Upper lobe of right lung (tissue), 1 donor: ENCODE measurements around the gene B3GNT2. TPM values are rescaled to one million over a fixed set of nuclear protein-coding genes. Genes with fewer than 3 reads are reported as not detected.

Experiments used
- ATAC-seq: fragments of 200-7000 bp; cut with Tn5 transposase; one replicate; pipeline ENCODE4 v1.9.1; 2020; ENCODE audit warnings: mild to moderate bottlenecking, moderate library complexity
- DNase-seq: peaks from one replicate; pipeline ENCODE4 v3.0.0-alpha.2; 2020
- H3K27ac ChIP-seq: fragments of 200-600 bp; one replicate; pipeline ENCODE4 v1.8.0; 2022
- H3K27me3 ChIP-seq: fragments of 200-600 bp; one replicate; pipeline ENCODE4 v1.8.0; 2022; ENCODE audit warnings: mild to moderate bottlenecking
- H3K36me3 ChIP-seq: fragments of 200-600 bp; one replicate; pipeline ENCODE4 v1.8.0; 2022
- H3K4me1 ChIP-seq: fragments of 200-600 bp; one replicate; pipeline ENCODE4 v1.8.0; 2022
- H3K4me3 ChIP-seq: fragments of 200-600 bp; one replicate; pipeline ENCODE4 v1.8.0; 2022; ENCODE audit warnings: mild to moderate bottlenecking
- H3K9me3 ChIP-seq: fragments of 200-600 bp; one replicate; pipeline ENCODE4 v1.8.0; 2022
- CTCF ChIP-seq: fragments of 200-600 bp; IDR thresholded peaks from one replicate; pipeline ENCODE4 v1.8.0; 2022; ENCODE audit warnings: antibody characterized with exemption
- intact Hi-C: fragments of 100-400 bp; cut with DNase I; formaldehyde crosslinking; loops from one replicate; pipeline ENCODE4 v1.11.0; 2022
- total RNA-seq: library from RNA; stranded (reverse); fragmentation: NEBNext Ultra II Directional; extraction: Animal tissue kit (Norgen Biotek cat#: 25700); gene quantifications from one replicate; pipeline ENCODE4 v1.2.1, GENCODE V29; 2021
- donor health status: DM: no; HTN: yes; CAD: no; lungs with severe emphysema.

The B3GNT2 gene
- total RNA-seq, 1 donor from 2014 or later, result 38.6 TPM

- Histone ChIP-seq H3K27me3 (no peaks in the 10 kb centered on the region), H3K4me1 (peaks cover 17% of the 10 kb centered on the region), H3K4me3 (no peak overlapping the region), H3K36me3 (no peaks in the 10 kb centered on the region), H3K27ac (no peak overlapping the region), H3K9me3 (no peaks in the 10 kb centered on the region)
- ATAC-seq (no peak), DNase-seq (no peak)
- TF ChIP-seq CTCF, result no peak
- intact Hi-C loops, result no loop called here
These were observed 14.9 kb upstream of the B3GNT2 start for GRCh38 chr2:62180975-62181374.

GRCh38 chr2:62181843-62182242, 14.1 kb upstream of the B3GNT2 start:
- peaks cover 17% of the 10 kb centered on the region for H3K4me1 ChIP-seq
- intact Hi-C loops, result no loop called here
- no peak for TF ChIP-seq CTCF
- no peak overlapping the region for H3K4me3 ChIP-seq
- H3K36me3 ChIP-seq, result no peaks in the 10 kb centered on the region
- no peaks in the 10 kb centered on the region for H3K27me3 ChIP-seq
- H3K9me3 ChIP-seq, result no peaks in the 10 kb centered on the region
- ATAC-seq, result no peak
- DNase-seq, result no peak
- no peak overlapping the region for H3K27ac ChIP-seq

- Histone ChIP-seq H3K27me3 (no peaks in the 10 kb centered on the region), H3K9me3 (no peaks in the 10 kb centered on the region), H3K36me3 (no peaks in the 10 kb centered on the region), H3K4me1 (peaks cover 6% of the 10 kb centered on the region), H3K4me3 (no peak overlapping the region), H3K27ac (no peak overlapping the region)
- no peak for TF ChIP-seq CTCF
- no peak for DNase-seq
- intact Hi-C loops, result no loop called here
- ATAC-seq, result no peak
These were observed 11.2 kb upstream of the B3GNT2 start for GRCh38 chr2:62184512-62185230.

- TF ChIP-seq CTCF, result no peak
- H3K9me3 ChIP-seq, result no peaks in the 10 kb centered on the region
- peak; percentile 56 for ATAC-seq
- no peak overlapping the region for H3K4me3 ChIP-seq
- intact Hi-C loops, result no loop called here
- peaks cover 4% of the 10 kb centered on the region for H3K4me1 ChIP-seq
- no peak for DNase-seq
- no peak overlapping the region for H3K27ac ChIP-seq
- H3K27me3 ChIP-seq, result no peaks in the 10 kb centered on the region
- no peaks in the 10 kb centered on the region for H3K36me3 ChIP-seq
These were observed 10.3 kb upstream of the B3GNT2 start for GRCh38 chr2:62185475-62186155.

GRCh38 chr2:62186156-62186905, 9.6 kb upstream of the B3GNT2 start:
- ATAC-seq (peak; percentile 61), DNase-seq (no peak)
- intact Hi-C loops, result no loop called here
- Histone ChIP-seq H3K27me3 (no peaks in the 10 kb centered on the region), H3K4me3 (no peak overlapping the region), H3K4me1 (peaks cover 4% of the 10 kb centered on the region), H3K9me3 (no peaks in the 10 kb centered on the region), H3K36me3 (no peaks in the 10 kb centered on the region), H3K27ac (peak overlapping the region; percentile 0)
- no peak for TF ChIP-seq CTCF
